HepG2 (cell line): ENCODE measurements around the gene MEAK7.

Source experiments
- EZH2 ChIP-seq: conservative IDR thresholded peaks from 2 replicates; pipeline ENCODE4 v1.6.1; 2012; ENCODE audit warnings: mild to moderate bottlenecking, low read depth, low read length, moderate library complexity
- FOXO1 ChIP-seq: sonication (generic); formaldehyde crosslinking; IDR thresholded peaks from 2 replicates; pipeline ENCODE4 v1.4.0; 2020; ENCODE audit warnings: missing genetic modification reagents
- GABPB1 ChIP-seq: IDR thresholded peaks from 2 replicates; pipeline ENCODE4 v1.6.1; 2016; ENCODE audit warnings: mild to moderate bottlenecking, missing genetic modification reagents, moderate library complexity, missing compliant biosample characterization
- HDAC6 ChIP-seq: fragments of 200-600 bp; sonication (generic); IDR thresholded peaks from 2 replicates; pipeline ENCODE4 v1.7.0; 2017; ENCODE audit warnings: mild to moderate bottlenecking, antibody characterized with exemption, low read length, low read depth
- KDM5A ChIP-seq: fragments of 200-600 bp; sonication (generic); IDR thresholded peaks from 2 replicates; pipeline ENCODE4 v1.7.0; 2018; ENCODE audit warnings: antibody characterized with exemption, mild to moderate bottlenecking, low read length, borderline replicate concordance
- NFAT5 ChIP-seq: sonication (generic); formaldehyde crosslinking; IDR thresholded peaks from 2 replicates; pipeline ENCODE4 v1.4.0; 2020; ENCODE audit warnings: missing genetic modification reagents
- NFIB ChIP-seq: sonication (generic); formaldehyde crosslinking; IDR thresholded peaks from 2 replicates; pipeline ENCODE4 v1.9.0; 2021; ENCODE audit warnings: missing genetic modification reagents, mild to moderate bottlenecking, borderline replicate concordance
- PBX2 ChIP-seq: IDR thresholded peaks from 2 replicates; pipeline ENCODE4 v1.6.1; 2016; ENCODE audit warnings: control low read depth
- POGZ ChIP-seq: sonication (generic); formaldehyde crosslinking; IDR thresholded peaks from 2 replicates; pipeline ENCODE4 v1.4.0; 2020; ENCODE audit warnings: mild to moderate bottlenecking, missing genetic modification reagents
- POLR2A ChIP-seq, 2 experiments: IDR thresholded peaks; 2 replicates each; pipeline ENCODE4 v1.6.1; 2011; ENCODE audit warnings: low read depth in 2 of 2, low read length in 2 of 2, mild to moderate bottlenecking in 1 of 2, moderate library complexity in 1 of 2; ENCODE audit not compliant: insufficient read depth in 1 of 2
- SALL1 ChIP-seq: sonication (generic); formaldehyde crosslinking; IDR thresholded peaks from 2 replicates; pipeline ENCODE4 v1.8.0; 2022; ENCODE audit warnings: mild to moderate bottlenecking, missing genetic modification reagents
- ZNF292 ChIP-seq: sonication (generic); formaldehyde crosslinking; IDR thresholded peaks from 2 replicates; pipeline ENCODE4 v1.8.1; 2022; ENCODE audit warnings: mild to moderate bottlenecking, low read depth, missing genetic modification reagents, borderline replicate concordance
- TF ChIP-seq, protein P1 (sequence below): sonication (generic); formaldehyde crosslinking; IDR thresholded peaks from 2 replicates; pipeline ENCODE4 v1.4.0; 2020; ENCODE audit warnings: missing genetic modification reagents
- TF ChIP-seq, protein P2 (sequence below): sonication (generic); formaldehyde crosslinking; IDR thresholded peaks from 2 replicates; pipeline ENCODE4 v1.5.0; 2020; ENCODE audit warnings: mild to moderate bottlenecking, missing genetic modification reagents, moderate library complexity

DNA sequence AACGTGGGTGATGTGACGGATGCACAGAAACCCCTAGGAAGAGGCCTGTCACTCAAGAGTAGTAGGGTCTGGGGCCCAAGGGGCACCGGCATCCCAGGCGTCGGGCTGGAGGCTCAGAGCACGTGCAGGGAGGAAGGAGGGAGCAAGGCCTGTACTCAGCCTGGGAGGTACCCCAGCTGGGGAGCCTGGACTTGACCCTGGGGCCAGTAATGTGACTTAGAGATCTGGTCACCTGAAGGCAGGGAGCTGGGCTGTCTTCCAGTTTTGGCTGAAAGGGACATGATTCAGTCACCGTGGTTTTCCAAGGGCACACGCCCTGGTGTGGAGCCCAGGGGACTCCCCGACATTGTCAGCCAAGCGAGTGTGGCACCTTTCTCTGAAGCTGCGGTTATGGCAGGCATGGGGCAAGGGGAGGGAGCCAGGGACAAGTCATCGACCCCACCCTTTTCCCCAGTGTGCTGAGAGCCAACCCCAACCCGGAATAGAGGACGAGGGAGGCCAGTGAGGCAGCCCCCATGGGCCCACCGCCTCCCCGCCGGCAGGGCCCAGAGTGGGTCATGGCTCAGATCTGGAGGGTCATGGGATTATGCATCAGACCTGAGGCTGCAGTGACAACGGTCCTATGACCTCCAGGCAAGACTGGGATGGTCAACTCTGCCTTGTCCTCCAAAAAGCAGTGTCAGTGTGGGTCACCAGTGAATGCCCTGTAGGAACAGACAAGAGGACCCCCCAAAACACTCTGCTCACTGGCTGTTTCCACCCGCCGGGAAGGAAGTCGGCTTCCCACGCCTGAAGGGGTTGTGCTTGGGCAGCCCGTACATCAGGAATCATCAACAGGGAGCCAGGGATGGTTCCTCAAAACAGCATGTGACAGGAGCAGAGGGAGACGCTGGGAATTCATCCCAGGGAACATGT, 41.9 kb downstream of the MEAK7 start:
- TF ChIP-seq, protein P1, sequence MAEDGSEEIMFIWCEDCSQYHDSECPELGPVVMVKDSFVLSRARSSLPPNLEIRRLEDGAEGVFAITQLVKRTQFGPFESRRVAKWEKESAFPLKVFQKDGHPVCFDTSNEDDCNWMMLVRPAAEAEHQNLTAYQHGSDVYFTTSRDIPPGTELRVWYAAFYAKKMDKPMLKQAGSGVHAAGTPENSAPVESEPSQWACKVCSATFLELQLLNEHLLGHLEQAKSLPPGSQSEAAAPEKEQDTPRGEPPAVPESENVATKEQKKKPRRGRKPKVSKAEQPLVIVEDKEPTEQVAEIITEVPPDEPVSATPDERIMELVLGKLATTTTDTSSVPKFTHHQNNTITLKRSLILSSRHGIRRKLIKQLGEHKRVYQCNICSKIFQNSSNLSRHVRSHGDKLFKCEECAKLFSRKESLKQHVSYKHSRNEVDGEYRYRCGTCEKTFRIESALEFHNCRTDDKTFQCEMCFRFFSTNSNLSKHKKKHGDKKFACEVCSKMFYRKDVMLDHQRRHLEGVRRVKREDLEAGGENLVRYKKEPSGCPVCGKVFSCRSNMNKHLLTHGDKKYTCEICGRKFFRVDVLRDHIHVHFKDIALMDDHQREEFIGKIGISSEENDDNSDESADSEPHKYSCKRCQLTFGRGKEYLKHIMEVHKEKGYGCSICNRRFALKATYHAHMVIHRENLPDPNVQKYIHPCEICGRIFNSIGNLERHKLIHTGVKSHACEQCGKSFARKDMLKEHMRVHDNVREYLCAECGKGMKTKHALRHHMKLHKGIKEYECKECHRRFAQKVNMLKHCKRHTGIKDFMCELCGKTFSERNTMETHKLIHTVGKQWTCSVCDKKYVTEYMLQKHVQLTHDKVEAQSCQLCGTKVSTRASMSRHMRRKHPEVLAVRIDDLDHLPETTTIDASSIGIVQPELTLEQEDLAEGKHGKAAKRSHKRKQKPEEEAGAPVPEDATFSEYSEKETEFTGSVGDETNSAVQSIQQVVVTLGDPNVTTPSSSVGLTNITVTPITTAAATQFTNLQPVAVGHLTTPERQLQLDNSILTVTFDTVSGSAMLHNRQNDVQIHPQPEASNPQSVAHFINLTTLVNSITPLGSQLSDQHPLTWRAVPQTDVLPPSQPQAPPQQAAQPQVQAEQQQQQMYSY (CRISPR knock-in tag): no peak
- TF ChIP-seq NFAT5 (CRISPR knock-in tag): no peak
- no peak for TF ChIP-seq ZNF292
- TF ChIP-seq, protein P2, sequence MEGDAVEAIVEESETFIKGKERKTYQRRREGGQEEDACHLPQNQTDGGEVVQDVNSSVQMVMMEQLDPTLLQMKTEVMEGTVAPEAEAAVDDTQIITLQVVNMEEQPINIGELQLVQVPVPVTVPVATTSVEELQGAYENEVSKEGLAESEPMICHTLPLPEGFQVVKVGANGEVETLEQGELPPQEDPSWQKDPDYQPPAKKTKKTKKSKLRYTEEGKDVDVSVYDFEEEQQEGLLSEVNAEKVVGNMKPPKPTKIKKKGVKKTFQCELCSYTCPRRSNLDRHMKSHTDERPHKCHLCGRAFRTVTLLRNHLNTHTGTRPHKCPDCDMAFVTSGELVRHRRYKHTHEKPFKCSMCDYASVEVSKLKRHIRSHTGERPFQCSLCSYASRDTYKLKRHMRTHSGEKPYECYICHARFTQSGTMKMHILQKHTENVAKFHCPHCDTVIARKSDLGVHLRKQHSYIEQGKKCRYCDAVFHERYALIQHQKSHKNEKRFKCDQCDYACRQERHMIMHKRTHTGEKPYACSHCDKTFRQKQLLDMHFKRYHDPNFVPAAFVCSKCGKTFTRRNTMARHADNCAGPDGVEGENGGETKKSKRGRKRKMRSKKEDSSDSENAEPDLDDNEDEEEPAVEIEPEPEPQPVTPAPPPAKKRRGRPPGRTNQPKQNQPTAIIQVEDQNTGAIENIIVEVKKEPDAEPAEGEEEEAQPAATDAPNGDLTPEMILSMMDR (CRISPR knock-in tag): no peak
- no peak for TF ChIP-seq SALL1 (CRISPR knock-in tag)
- no peak for TF ChIP-seq POLR2A (IDR thresholded peaks at IDR 0.05; ENCODE audit: insufficient read depth in 1 of 2, low read depth in 2 of 2, low read length in 2 of 2)
- no peak for TF ChIP-seq NFIB (CRISPR knock-in tag)
- no peak for TF ChIP-seq GABPB1 (CRISPR knock-in tag)
- TF ChIP-seq KDM5A: no peak
- no peak for TF ChIP-seq PBX2
- no peak for TF ChIP-seq FOXO1 (CRISPR knock-in tag)
- TF ChIP-seq POGZ (CRISPR knock-in tag): no peak
- TF ChIP-seq HDAC6: no peak
- no peak for TF ChIP-seq EZH2
